DMS53 (cell line): ENCODE results near the gene KRTAP23-1.

Experiments
- DNase-seq: peaks from one replicate; lab custom pipeline; 2025; lab: John Stamatoyannopoulos, UW

Gene KRTAP23-1

DNA sequence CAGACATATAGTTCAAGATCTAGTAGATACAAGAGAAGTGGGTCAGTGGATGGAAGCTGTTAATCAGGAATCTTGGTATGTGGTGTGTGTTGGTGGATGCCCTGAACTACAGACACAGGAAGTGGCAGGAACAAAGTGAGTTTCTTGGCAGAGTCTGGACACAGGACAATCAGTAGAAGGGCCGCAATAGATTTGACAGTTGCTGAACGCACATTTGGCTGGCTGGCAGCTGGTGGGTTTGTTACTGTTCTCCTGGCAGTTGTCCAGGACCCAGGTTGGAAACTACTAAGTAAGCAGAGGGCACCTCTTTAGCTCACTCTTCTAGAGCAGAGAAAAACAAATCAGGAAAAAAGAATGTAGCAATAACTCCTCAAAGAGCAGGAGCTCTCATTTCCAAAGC, 41.5 kb downstream of the KRTAP23-1 start:
- DNase-seq: no peak

- DNase-seq: no peak
These were observed 43.3 kb downstream of the KRTAP23-1 start for GRCh38 chr21:30305136-30305535.
